IMR-90 (cell line): ENCODE results near the gene SPDEF. TPM values are rescaled to one million over a fixed set of nuclear protein-coding genes. Genes with fewer than 3 reads are reported as not detected.

Source experiments
- ATAC-seq: fragments of 200-7000 bp; cut with Tn5 transposase; 2 replicates; pipeline ENCODE4 v1.9.1; 2020; ENCODE audit warnings: low read depth, mild to moderate bottlenecking, moderate library complexity
- BruUV-seq: library from RNA; stranded (reverse); fragments of 400-500 nt; replicated peaks from 2 replicates; lab custom pipeline; 2021; lab: Mats Ljungman, UMichigan
- CTCF ChIA-PET: fragments of 300-600 bp; formaldehyde crosslinking; extraction: SDS; loops from one replicate; lab custom pipeline; 2021; ENCODE audit warnings: antibody characterized with exemption; lab: Yijun Ruan, JAX
- POLR2A ChIA-PET: fragments of 300-600 bp; sonication (Branson Sonifier 250); formaldehyde crosslinking; loops from one replicate; lab custom pipeline; 2022; ENCODE audit warnings: antibody characterized with exemption; ENCODE audit not compliant: unreplicated experiment; lab: Charles Lee
- DNase-seq: peaks from one replicate; pipeline ENCODE4 v3.0.0; 2013
- H2AFZ ChIP-seq: replicated peaks from 2 replicates; pipeline ENCODE3; 2013; ENCODE audit warnings: low read length, mild to moderate bottlenecking; ENCODE audit not compliant: poor library complexity
- H2AK5ac ChIP-seq: 2 replicates; pipeline ENCODE4 v1.6.1; 2013; ENCODE audit warnings: low read depth, low read length, inconsistent platforms
- H2AK9ac ChIP-seq: replicated peaks from 2 replicates; pipeline ENCODE3; 2013; ENCODE audit warnings: mild to moderate bottlenecking, low read depth, low read length, moderate library complexity; ENCODE audit not compliant: poor library complexity
- H2BK120ac ChIP-seq: 2 replicates; pipeline ENCODE4 v1.6.1; 2013; ENCODE audit warnings: low read depth, low read length, inconsistent platforms
- H2BK15ac ChIP-seq: 3 replicates; pipeline ENCODE4 v1.6.1; 2013; ENCODE audit warnings: low read depth, low read length, inconsistent platforms
- H2BK20ac ChIP-seq: 2 replicates; pipeline ENCODE4 v1.6.1; 2013; ENCODE audit warnings: low read depth, mild to moderate bottlenecking, inconsistent platforms, low read length, moderate library complexity
- H2BK5ac ChIP-seq: 2 replicates; pipeline ENCODE4 v1.6.1; 2013; ENCODE audit warnings: mild to moderate bottlenecking, low read depth, low read length, inconsistent platforms; ENCODE audit not compliant: poor library complexity, severe bottlenecking
- H3K14ac ChIP-seq: replicated peaks from 2 replicates; pipeline ENCODE4 v1.6.1; 2013; ENCODE audit warnings: low read depth, low read length, inconsistent platforms
- H3K18ac ChIP-seq: 2 replicates; pipeline ENCODE4 v1.6.1; 2013; ENCODE audit warnings: low read depth, low read length, control low read depth
- H3K23ac ChIP-seq: 2 replicates; pipeline ENCODE4 v1.6.1; 2013; ENCODE audit warnings: low read depth, low read length, inconsistent platforms
- H3K27ac ChIP-seq: 2 replicates; pipeline ENCODE4 v1.5.1; 2013; ENCODE audit warnings: mild to moderate bottlenecking, control low read depth, low read length; ENCODE audit not compliant: insufficient read depth
- H3K27me3 ChIP-seq: 2 replicates; pipeline ENCODE4 v1.6.1; 2013; ENCODE audit warnings: low read length; ENCODE audit not compliant: control insufficient read depth, insufficient read depth
- H3K36me3 ChIP-seq: 2 replicates; pipeline ENCODE4 v1.6.1; 2013; ENCODE audit warnings: low read length, mixed read lengths; ENCODE audit not compliant: control insufficient read depth, insufficient read depth
- H3K4ac ChIP-seq: 2 replicates; pipeline ENCODE4 v1.6.1; 2013; ENCODE audit warnings: low read depth, low read length, inconsistent platforms
- H3K4me1 ChIP-seq: 2 replicates; pipeline ENCODE4 v1.6.1; 2013; ENCODE audit warnings: low read length, mixed read lengths; ENCODE audit not compliant: control insufficient read depth, insufficient read depth
- H3K4me2 ChIP-seq: 2 replicates; pipeline ENCODE4 v1.6.1; 2013; ENCODE audit warnings: low read depth, mild to moderate bottlenecking, control low read depth, low read length, moderate library complexity
- H3K4me3 ChIP-seq: 2 replicates; pipeline ENCODE4 v1.5.1; 2013; ENCODE audit warnings: low read depth, mild to moderate bottlenecking, control low read depth, low read length, moderate library complexity; ENCODE audit not compliant: insufficient read depth
- H3K56ac ChIP-seq: 2 replicates; pipeline ENCODE4 v1.6.1; 2013; ENCODE audit warnings: low read length, inconsistent platforms; ENCODE audit not compliant: insufficient read depth; ENCODE audit errors: extremely low read depth
- H3K79me1 ChIP-seq, 2 experiments: 2 replicates each; pipeline ENCODE4 v1.6.1; 2013; ENCODE audit warnings: low read length in 2 of 2, inconsistent platforms in 1 of 2, low read depth in 1 of 2
- H3K9ac ChIP-seq: 2 replicates; pipeline ENCODE4 v1.6.1; 2013; ENCODE audit warnings: low read depth, low read length, control low read depth
- H3K9me1 ChIP-seq: 2 replicates; pipeline ENCODE4 v1.6.1; 2013; ENCODE audit warnings: low read length, inconsistent platforms; ENCODE audit not compliant: insufficient read depth
- H3K9me3 ChIP-seq: 2 replicates; pipeline ENCODE4 v1.6.1; 2013; ENCODE audit warnings: low read length; ENCODE audit not compliant: control insufficient read depth, insufficient read depth
- H4K20me1 ChIP-seq: 2 replicates; pipeline ENCODE4 v1.6.1; 2013; ENCODE audit warnings: low read length, inconsistent platforms; ENCODE audit not compliant: insufficient read depth
- H4K5ac ChIP-seq: 2 replicates; pipeline ENCODE4 v1.6.1; 2013; ENCODE audit warnings: mild to moderate bottlenecking, low read depth, low read length, control low read depth
- H4K8ac ChIP-seq, 2 experiments: 2 replicates each; pipeline ENCODE4 v1.6.1; 2013; ENCODE audit warnings: low read depth in 2 of 2, low read length in 2 of 2, control low read depth in 1 of 2, inconsistent platforms in 1 of 2
- H4K91ac ChIP-seq: 2 replicates; pipeline ENCODE4 v1.6.1; 2013; ENCODE audit warnings: low read depth, low read length, inconsistent platforms; ENCODE audit not compliant: insufficient read depth
- BHLHE40 ChIP-seq: fragments of 150-350 bp; IDR thresholded peaks from 2 replicates; pipeline ENCODE4 v1.6.1; 2016; ENCODE audit warnings: mild to moderate bottlenecking, low read depth, low read length
- CHD1 ChIP-seq: IDR thresholded peaks from 2 replicates; pipeline ENCODE4 v1.6.1; 2012; ENCODE audit warnings: low read depth, low read length, improper control_type of control experiment
- ELK1 ChIP-seq: fragments of 150-350 bp; IDR thresholded peaks from 2 replicates; pipeline ENCODE4 v1.6.1; 2016; ENCODE audit warnings: low read depth, mild to moderate bottlenecking, low read length, moderate library complexity, borderline replicate concordance
- FOS ChIP-seq: fragments of 150-350 bp; IDR thresholded peaks from 2 replicates; pipeline ENCODE4 v1.6.1; 2016; ENCODE audit warnings: low read depth, low read length
- MAFK ChIP-seq: IDR thresholded peaks from 2 replicates; pipeline ENCODE4 v1.6.1; 2012; ENCODE audit warnings: low read depth, low read length, improper control_type of control experiment
- MAZ ChIP-seq: IDR thresholded peaks from 2 replicates; pipeline ENCODE4 v1.6.1; 2012; ENCODE audit warnings: low read depth, mild to moderate bottlenecking, low read length, improper control_type of control experiment, moderate library complexity, borderline replicate concordance
- MXI1 ChIP-seq: IDR thresholded peaks from 2 replicates; pipeline ENCODE4 v1.6.1; 2012; ENCODE audit warnings: low read depth, mild to moderate bottlenecking, low read length, moderate library complexity, borderline replicate concordance
- NFE2L2 ChIP-seq: fragments of 150-350 bp; IDR thresholded peaks from 2 replicates; pipeline ENCODE4 v1.6.1; 2016; ENCODE audit warnings: low read depth, mild to moderate bottlenecking, low read length
- POLR2A ChIP-seq: IDR thresholded peaks from 2 replicates; pipeline ENCODE4 v1.6.1; 2012; ENCODE audit warnings: mild to moderate bottlenecking, low read depth, low read length
- RAD21 ChIP-seq: IDR thresholded peaks from 2 replicates; pipeline ENCODE4 v1.6.1; 2012; ENCODE audit warnings: low read length, improper control_type of control experiment
- RFX5 ChIP-seq: IDR thresholded peaks from 2 replicates; pipeline ENCODE4 v1.8.0; 2012; ENCODE audit warnings: low read depth, mild to moderate bottlenecking, low read length, moderate library complexity
- SMC3 ChIP-seq: fragments of 150-350 bp; IDR thresholded peaks from 2 replicates; pipeline ENCODE4 v1.6.1; 2016; ENCODE audit warnings: low read depth, mild to moderate bottlenecking, antibody characterized with exemption, low read length, moderate library complexity
- USF2 ChIP-seq: fragments of 150-350 bp; IDR thresholded peaks from 2 replicates; pipeline ENCODE4 v1.6.1; 2017; ENCODE audit warnings: mild to moderate bottlenecking, antibody characterized with exemption, low read length, low read depth
- WGBS, 2 experiments: methylation state at CpG; one replicate each; pipeline versions ENCODE4 v1.1.5 to v1.1.7; 2013; ENCODE audit warnings: missing lambda C conversion rate in 2 of 2; ENCODE audit not compliant: insufficient read length in 1 of 2; ENCODE audit errors: extremely low coverage in 2 of 2; 5-methylcytosine and 5-hydroxymethylcytosine counted together
- dilution Hi-C: fragments of 300-500 bp; cut with HindIII; formaldehyde crosslinking; loops from one replicate; pipeline ENCODE4 v1.14.3; 2018; ENCODE audit warnings: low sequenced_read_pairs; ENCODE audit not compliant: unreplicated experiment
- in situ Hi-C: fragments of 300-500 bp; cut with MboI; formaldehyde crosslinking; loops from 3 replicates; pipeline ENCODE4 v1.14.3; 2019; ENCODE audit warnings: low sequenced_read_pairs, inconsistent platforms, mixed read lengths
- intact Hi-C: fragments of 100-400 bp; cut with micrococcal nuclease; formaldehyde crosslinking; loops from 2 replicates; pipeline ENCODE4 v1.10.0; 2022
- polyA plus RNA-seq, 3 experiments: library from polyadenylated mRNA; depleted of rRNA; stranded (reverse); fragments of >200 nt; gene quantifications; 2 replicates each; pipeline ENCODE4 v1.2.3, GENCODE V29; 2012; ENCODE audit warnings: low replicate concordance in 1 of 3
- total RNA-seq: library from RNA; depleted of rRNA; stranded (reverse); fragments of >200 nt; gene quantifications from 2 replicates; pipeline ENCODE4 v1.2.3, GENCODE V29; 2012

The SPDEF gene
- total and polyA plus RNA-seq, 2 of the 4 experiments (the other 2 are of a cell fraction) = 0.05 TPM; not detected in 1

GRCh38 chr6:34497411-34497810, 58.7 kb downstream of the SPDEF start:
- no peak overlapping the region for H2BK20ac ChIP-seq
- no peak overlapping the region for H2BK120ac ChIP-seq
- WGBS, 2 experiments = no CpG with 5 or more reads among the region's 10 CpGs
- no peak overlapping the region for H3K4ac ChIP-seq
- H3K9me3 ChIP-seq = peaks cover 14% of the 10 kb centered on the region
- no peak overlapping the region for H3K56ac ChIP-seq
- H3K27me3 ChIP-seq = peaks cover 9% of the 10 kb centered on the region
- H4K5ac ChIP-seq = no peak overlapping the region
- no peak overlapping the region for H2BK5ac ChIP-seq
- in situ Hi-C loops (no loop called here), intact Hi-C loops (no loop called here), dilution Hi-C loops (no loop called here)
- H3K79me1 ChIP-seq = no peaks in the 10 kb centered on the region
- H3K4me3 ChIP-seq = no peak overlapping the region
- no peak for TF ChIP-seq MAZ
- no peak for TF ChIP-seq MXI1
- no peak for TF ChIP-seq RAD21
- TF ChIP-seq ELK1 = no peak
- no peak for TF ChIP-seq USF2
- TF ChIP-seq NFE2L2 = no peak
- TF ChIP-seq FOS = no peak
- TF ChIP-seq BHLHE40 = no peak
- no peak for TF ChIP-seq POLR2A
- no peak for TF ChIP-seq RFX5
- no peak for TF ChIP-seq CHD1
- TF ChIP-seq MAFK = no peak
- no peak for TF ChIP-seq SMC3
- H3K36me3 ChIP-seq = no peaks in the 10 kb centered on the region
- no peak overlapping the region for H4K8ac ChIP-seq
- CTCF ChIA-PET = no interaction called here
- H3K9me1 ChIP-seq = no peaks in the 10 kb centered on the region
- no TSS peak for BruUV-seq
- no peak overlapping the region for H2BK15ac ChIP-seq
- no peak overlapping the region for H3K14ac ChIP-seq
- no peak overlapping the region for H3K27ac ChIP-seq
- H2AK5ac ChIP-seq = no peak overlapping the region
- no peak overlapping the region for H2AFZ ChIP-seq
- H3K23ac ChIP-seq = no peak overlapping the region
- ATAC-seq (no peak), DNase-seq (no peak)
- no peak overlapping the region for H3K4me2 ChIP-seq
- no peak overlapping the region for H2AK9ac ChIP-seq
- no peaks in the 10 kb centered on the region for H4K20me1 ChIP-seq
- H3K18ac ChIP-seq = no peak overlapping the region
- no peaks in the 10 kb centered on the region; the same call in 1 of the 2 replicates for H3K4me1 ChIP-seq
- POLR2A ChIA-PET = no interaction called here
- no peak overlapping the region for H4K91ac ChIP-seq
- H3K9ac ChIP-seq = no peak overlapping the region
